MCF 10A (cell line): Measurements from ENCODE around the gene ANKRD23. TPM values are rescaled to one million over a fixed set of nuclear protein-coding genes. Genes with fewer than 3 reads are reported as not detected.

ENCODE experiments used
- BruUV-seq: library from RNA; stranded (reverse); fragments of 400-500 nt; replicated peaks from 2 replicates; lab custom pipeline; 2021; lab: Mats Ljungman, UMichigan
- CTCF ChIA-PET: fragments of 300-600 bp; sonication (Branson Sonifier 250); formaldehyde crosslinking; extraction: SDS; loops from one replicate; lab custom pipeline; 2021; ENCODE audit warnings: antibody characterized with exemption, inconsistent platforms; lab: Yijun Ruan, JAX
- POLR2A ChIA-PET: fragments of 300-600, 350-650 bp; sonication (Branson Sonifier 250); formaldehyde crosslinking; extraction: SDS; loops from one replicate; lab custom pipeline; 2020; ENCODE audit warnings: antibody characterized with exemption, inconsistent platforms; lab: Yijun Ruan, JAX
- DNase-seq: peaks from one replicate; pipeline ENCODE4 v3.0.0-alpha.2; 2018; ENCODE audit not compliant: unreplicated experiment
- H3K27ac Mint-ChIP-seq: one replicate; pipeline ENCODE4 v1.8.0; 2022; ENCODE audit warnings: mild to moderate bottlenecking, low read depth, mixed read lengths; ENCODE audit not compliant: unreplicated experiment
- H3K27me3 Mint-ChIP-seq: one replicate; pipeline ENCODE4 v1.8.0; 2022; ENCODE audit warnings: mixed read lengths; ENCODE audit not compliant: insufficient read depth, unreplicated experiment
- H3K36me3 Mint-ChIP-seq: one replicate; pipeline ENCODE4 v1.8.0; 2022; ENCODE audit warnings: mild to moderate bottlenecking, moderate library complexity, mixed read lengths; ENCODE audit not compliant: insufficient read depth, unreplicated experiment
- H3K4me1 Mint-ChIP-seq: one replicate; pipeline ENCODE4 v1.8.0; 2022; ENCODE audit warnings: mixed read lengths; ENCODE audit not compliant: insufficient read depth, unreplicated experiment
- H3K4me3 Mint-ChIP-seq: one replicate; pipeline ENCODE4 v1.8.0; 2022; ENCODE audit warnings: mild to moderate bottlenecking, moderate library complexity, mixed read lengths; ENCODE audit not compliant: unreplicated experiment
- H3K9me3 Mint-ChIP-seq: one replicate; pipeline ENCODE4 v1.8.0; 2022; ENCODE audit warnings: mixed read lengths; ENCODE audit not compliant: unreplicated experiment
- intact Hi-C: fragments of 100-400 bp; cut with micrococcal nuclease; formaldehyde crosslinking; loops from 2 replicates; pipeline ENCODE4 v1.14.1; 2022
- total RNA-seq: library from RNA; stranded (reverse); gene quantifications from 2 replicates; pipeline ENCODE4 v1.2.3, GENCODE V29; 2022
- TF ChIP-seq, protein P1 (sequence below): fragments of 200-600 bp; IDR thresholded peaks from one replicate; pipeline ENCODE4 v1.8.0; 2022; ENCODE audit warnings: antibody characterized with exemption, mild to moderate bottlenecking; ENCODE audit not compliant: unreplicated experiment

The ANKRD23 gene
- total RNA-seq, 1 experiment from 2014 or later, result 3.4 TPM

DNA sequence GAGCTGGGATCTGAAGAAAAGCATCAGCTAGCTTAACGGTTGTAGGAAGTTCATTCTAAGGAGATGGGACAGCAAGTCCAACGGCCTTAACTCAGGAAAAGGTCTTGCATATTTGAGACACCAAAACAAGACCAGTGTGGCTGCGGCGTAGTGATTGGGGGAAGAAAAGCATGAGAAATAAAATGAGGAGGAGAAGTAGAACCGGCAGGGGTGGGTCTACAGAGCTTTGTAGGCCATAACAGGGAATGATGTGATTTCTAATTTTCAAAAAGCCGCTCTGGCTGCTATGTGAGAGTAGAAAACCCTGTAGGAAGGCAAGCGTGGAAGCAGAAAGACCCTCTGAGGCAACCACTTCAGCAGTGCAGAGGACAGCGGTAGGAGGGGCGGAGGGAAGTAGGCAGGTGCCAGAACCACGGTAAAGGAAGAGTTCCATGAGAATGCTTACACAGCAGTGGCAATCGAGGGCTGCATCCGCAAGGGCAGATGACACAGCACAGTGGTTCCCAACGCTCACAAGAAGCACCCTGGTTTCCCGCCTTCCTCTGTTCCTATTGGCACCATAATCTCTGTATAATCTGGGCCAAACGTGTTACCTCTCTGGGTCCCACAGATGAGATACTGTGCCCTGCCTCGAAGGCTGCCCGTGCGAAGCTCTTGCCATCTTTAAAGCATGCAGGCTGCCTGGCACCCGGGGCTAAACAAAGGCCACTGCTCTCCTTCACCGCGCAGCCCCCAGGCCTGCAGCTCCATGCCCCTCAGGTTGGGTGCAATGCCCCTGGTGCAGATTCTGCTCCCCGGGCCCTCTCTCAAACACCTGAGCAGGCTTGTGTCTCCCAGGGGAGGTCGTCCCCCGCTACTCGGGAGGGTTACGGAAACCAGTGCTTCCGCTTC is 13.2 kb upstream of the ANKRD23 start:
- CTCF ChIA-PET, result interaction anchor here (0.6 to 8.0 kb wide), 36 partner anchors 7 to 865 kb away, joined by 3 to 116 read pairs (median 5); partner anchors contain the start of genes ANKRD36 and SEMA4C
- H3K9me3 Mint-ChIP-seq, result no peaks in the 10 kb centered on the region
- intact Hi-C loops, result no loop called here

DNA sequence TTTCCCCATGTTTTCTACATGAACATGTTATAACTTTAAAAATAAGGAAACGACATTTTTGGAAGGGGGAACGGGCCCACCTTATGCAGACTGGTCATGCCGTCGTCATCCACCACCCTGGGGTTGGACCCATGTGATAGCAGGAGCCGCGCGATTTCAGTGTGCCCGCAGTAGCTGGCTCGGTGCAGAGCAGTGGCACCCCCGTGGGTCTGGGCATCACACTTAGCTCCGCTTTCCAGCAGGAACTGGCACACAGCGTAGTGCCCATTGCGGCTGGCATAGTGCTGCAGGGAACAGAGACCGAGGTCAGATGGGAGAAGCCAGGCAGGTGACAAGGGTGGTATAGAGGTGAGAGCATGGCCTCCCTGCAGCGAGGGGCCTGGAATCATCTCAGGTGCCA is 9.5 kb upstream of the ANKRD23 start:
- ChIA-PET CTCF (interaction anchor here (0.9 to 1.0 kb wide), 2 partner anchors 61 to 98 kb away, joined by 3 to 4 read pairs; no protein-coding TSS in a partner anchor), POLR2A (no interaction called here)
- TF ChIP-seq, protein P1, sequence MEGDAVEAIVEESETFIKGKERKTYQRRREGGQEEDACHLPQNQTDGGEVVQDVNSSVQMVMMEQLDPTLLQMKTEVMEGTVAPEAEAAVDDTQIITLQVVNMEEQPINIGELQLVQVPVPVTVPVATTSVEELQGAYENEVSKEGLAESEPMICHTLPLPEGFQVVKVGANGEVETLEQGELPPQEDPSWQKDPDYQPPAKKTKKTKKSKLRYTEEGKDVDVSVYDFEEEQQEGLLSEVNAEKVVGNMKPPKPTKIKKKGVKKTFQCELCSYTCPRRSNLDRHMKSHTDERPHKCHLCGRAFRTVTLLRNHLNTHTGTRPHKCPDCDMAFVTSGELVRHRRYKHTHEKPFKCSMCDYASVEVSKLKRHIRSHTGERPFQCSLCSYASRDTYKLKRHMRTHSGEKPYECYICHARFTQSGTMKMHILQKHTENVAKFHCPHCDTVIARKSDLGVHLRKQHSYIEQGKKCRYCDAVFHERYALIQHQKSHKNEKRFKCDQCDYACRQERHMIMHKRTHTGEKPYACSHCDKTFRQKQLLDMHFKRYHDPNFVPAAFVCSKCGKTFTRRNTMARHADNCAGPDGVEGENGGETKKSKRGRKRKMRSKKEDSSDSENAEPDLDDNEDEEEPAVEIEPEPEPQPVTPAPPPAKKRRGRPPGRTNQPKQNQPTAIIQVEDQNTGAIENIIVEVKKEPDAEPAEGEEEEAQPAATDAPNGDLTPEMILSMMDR, result no peak
- no peak for DNase-seq
- no peaks in the 10 kb centered on the region for H3K27me3 Mint-ChIP-seq
- BruUV-seq, result no TSS peak
- H3K9me3 Mint-ChIP-seq, result no peaks in the 10 kb centered on the region
- intact Hi-C loops, result no loop called here
- H3K36me3 Mint-ChIP-seq, result peaks cover 45% of the 10 kb centered on the region
- H3K4me1 Mint-ChIP-seq, result peaks cover 14% of the 10 kb centered on the region
- no peak overlapping the region for H3K27ac Mint-ChIP-seq
- no peak overlapping the region for H3K4me3 Mint-ChIP-seq

More for the DNA sequence above, 13.2 kb upstream of the ANKRD23 start:
- peak overlapping the region; percentile 60 for H3K4me3 Mint-ChIP-seq
- no peak for DNase-seq
- H3K27me3 Mint-ChIP-seq, result no peaks in the 10 kb centered on the region
- H3K27ac Mint-ChIP-seq, result peak overlapping the region; percentile 49
- BruUV-seq, result TSS peak; percentile 14
- H3K4me1 Mint-ChIP-seq, result peaks cover 14% of the 10 kb centered on the region
- peaks cover 28% of the 10 kb centered on the region for H3K36me3 Mint-ChIP-seq
- POLR2A ChIA-PET, result interaction anchor here (0.6 to 4.0 kb wide), 29 partner anchors 8 to 259 kb away, joined by 3 to 53 read pairs (median 4); partner anchors contain the start of genes ANKRD36, CNNM3 and SEMA4C
- TF ChIP-seq, protein P1, result no peak

DNA sequence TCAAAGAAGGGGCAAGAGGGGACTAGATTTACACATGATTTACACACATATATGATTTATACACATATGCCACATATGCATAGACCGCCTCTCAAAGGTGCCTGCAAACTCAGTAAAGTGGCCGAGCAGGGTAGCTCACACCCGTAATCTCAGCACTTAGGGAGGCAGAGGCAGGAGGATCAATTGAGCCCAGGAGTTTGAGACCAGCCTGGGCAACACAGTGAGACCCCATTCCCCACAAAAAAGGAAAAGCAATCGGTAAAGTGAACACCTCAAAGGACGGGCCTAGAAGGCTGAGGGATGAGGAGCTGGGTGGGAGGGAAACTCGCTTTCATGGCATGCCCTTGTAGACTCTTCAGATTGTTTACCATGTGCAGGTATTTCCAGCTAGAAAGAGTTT is 8.8 kb upstream of the ANKRD23 start:
- no peak for DNase-seq
- H3K27me3 Mint-ChIP-seq, result no peaks in the 10 kb centered on the region
- no peak overlapping the region for H3K27ac Mint-ChIP-seq
- H3K9me3 Mint-ChIP-seq, result no peaks in the 10 kb centered on the region
- BruUV-seq, result no TSS peak
- ChIA-PET POLR2A (no interaction called here), CTCF (interaction anchor here (0.6 to 2.0 kb wide), 5 partner anchors 61 to 846 kb away, joined by 3 to 13 read pairs (median 3); no protein-coding TSS in a partner anchor)
- TF ChIP-seq, protein P1, result no peak
- H3K36me3 Mint-ChIP-seq, result peaks cover 52% of the 10 kb centered on the region
- no peak overlapping the region for H3K4me3 Mint-ChIP-seq
- intact Hi-C loops, result no loop called here
- H3K4me1 Mint-ChIP-seq, result peaks cover 14% of the 10 kb centered on the region

DNA sequence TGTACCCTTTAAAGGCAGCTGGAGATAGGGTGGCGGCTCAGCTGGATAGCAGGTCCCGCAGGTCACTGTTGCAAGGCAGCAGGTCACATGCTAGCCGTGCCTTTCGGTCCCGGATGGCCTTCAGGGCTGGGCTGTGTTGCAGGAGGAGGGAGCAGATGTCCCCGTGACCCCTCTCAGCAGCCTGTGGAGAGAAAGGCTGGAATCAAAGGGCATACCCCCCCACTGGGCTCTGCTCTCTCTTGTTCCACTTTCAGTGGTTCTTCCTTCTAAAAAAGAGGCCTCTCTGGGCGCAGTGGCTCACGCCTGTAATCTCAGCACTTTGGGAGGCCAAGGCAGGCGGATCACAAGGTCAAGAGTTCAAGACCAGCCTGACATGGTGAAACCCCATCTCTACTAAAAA is 4.4 kb upstream of the ANKRD23 start:
- no peak overlapping the region for H3K4me3 Mint-ChIP-seq
- no TSS peak for BruUV-seq
- TF ChIP-seq, protein P1, result no peak
- no peak for DNase-seq
- H3K36me3 Mint-ChIP-seq, result peaks cover 63% of the 10 kb centered on the region
- intact Hi-C loops, result no loop called here
- no peak overlapping the region for H3K27ac Mint-ChIP-seq
- CTCF ChIA-PET, result interaction anchor here (0.6 to 1.3 kb wide), 2 partner anchors 9 to 47 kb away, joined by 3 to 7 read pairs; partner anchors contain the start of gene ANKRD39
- no peaks in the 10 kb centered on the region for H3K4me1 Mint-ChIP-seq
- POLR2A ChIA-PET, result interaction anchor here (0.5 to 1.9 kb wide), 2 partner anchors 9 to 1133 kb away, joined by 4 to 7 read pairs; partner anchors contain the start of gene ANKRD39
- no peaks in the 10 kb centered on the region for H3K9me3 Mint-ChIP-seq
- H3K27me3 Mint-ChIP-seq, result no peaks in the 10 kb centered on the region
